Prostate gland (tissue), 2 donors: Measurements from ENCODE around the gene CCDC192. TPM values are rescaled to one million over a fixed set of nuclear protein-coding genes. Genes with fewer than 3 reads are reported as not detected.

Experiments used
- DNase-seq: peaks from one replicate; pipeline ENCODE4 v3.0.0-alpha.2; 2019; ENCODE audit warnings: low spot score
- H3K27ac ChIP-seq, 2 donors: fragments of 200-600 bp; sonication (generic); 2 replicates each; pipeline ENCODE4 v1.5.1; 2017 to 2019
- H3K27me3 ChIP-seq: fragments of 200-600 bp; sonication (generic); replicated peaks from 2 replicates; pipeline ENCODE4 v1.5.1; 2019; ENCODE audit not compliant: insufficient read depth
- H3K36me3 ChIP-seq, 2 donors: fragments of 200-600 bp; sonication (generic); 1 replicate in 1 of 2; 2 replicates in 1 of 2; pipeline versions ENCODE4 v1.5.1 to v1.8.1; 2017 to 2019
- H3K4me1 ChIP-seq: fragments of 200-600 bp; sonication (generic); replicated peaks from 2 replicates; pipeline ENCODE4 v1.5.1; 2019
- H3K4me3 ChIP-seq, 2 donors: fragments of 200-600 bp; sonication (generic); 2 replicates each; pipeline ENCODE4 v1.5.1; 2017 to 2019
- H3K9me3 ChIP-seq: fragments of 200-600 bp; sonication (generic); 2 replicates; pipeline ENCODE4 v1.5.1; 2017
- POLR2A ChIP-seq: fragments of 450-650 bp; IDR thresholded peaks from one replicate; pipeline ENCODE4 v1.6.1; 2016; ENCODE audit warnings: antibody characterized with exemption, mild to moderate bottlenecking
- POLR2AphosphoS5 ChIP-seq: sonication (generic); formaldehyde crosslinking; IDR thresholded peaks from one replicate; pipeline ENCODE4 v1.6.1; 2017; ENCODE audit warnings: antibody characterized with exemption
- WGBS: methylation state at CpG from one replicate; pipeline ENCODE4 v1.1.5; 2018; 5-methylcytosine and 5-hydroxymethylcytosine counted together
- intact Hi-C: fragments of 100-400 bp; cut with DNase I; formaldehyde crosslinking; loops from one replicate; pipeline ENCODE4 v1.14.2; 2022
- total RNA-seq, 2 donors: library from RNA; depleted of rRNA; stranded (reverse); fragments of >200 nt; gene quantifications; one replicate each; pipeline ENCODE4 v1.1.0, GENCODE V29; 2016
- TF ChIP-seq, protein P1 (sequence below), 4 experiments: fragments of 200-600 bp in 2 of 4; fragments of 450-650 bp in 2 of 4; sonication (generic) in 2 of 4; IDR thresholded peaks; 1 replicate in 3 of 4; 2 replicates in 1 of 4; pipeline ENCODE4 v1.5.1; 2016 to 2019; ENCODE audit warnings: antibody characterized with exemption in 4 of 4, mild to moderate bottlenecking in 2 of 4, moderate library complexity in 2 of 4

CCDC192 gene
- total RNA-seq, 2 donors from 2014 or later: not detected

DNA sequence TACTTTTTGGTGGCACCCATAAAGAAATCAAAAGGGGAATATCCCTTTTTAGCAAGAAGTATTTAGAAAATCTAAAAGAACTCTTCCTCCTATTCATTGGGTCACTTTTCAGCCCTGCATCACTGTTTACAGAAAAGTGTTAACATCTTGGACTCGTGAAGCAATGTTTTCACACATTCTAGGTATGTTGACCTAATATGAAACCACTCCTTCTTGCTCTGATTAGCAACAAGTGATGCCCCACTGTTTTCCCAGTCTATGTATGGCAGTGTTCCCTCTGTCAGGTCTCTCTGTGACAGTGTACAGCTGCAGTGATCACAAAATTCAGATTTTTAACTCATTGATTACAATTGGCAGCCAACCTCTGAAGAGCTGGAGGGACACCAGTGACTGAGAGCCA, 232.2 kb downstream of the CCDC192 start:
- no peaks in the 10 kb centered on the region for H3K27me3 ChIP-seq
- no peaks in the 10 kb centered on the region for H3K4me1 ChIP-seq
- H3K27ac ChIP-seq: no peak overlapping the region
- intact Hi-C loops: no loop called here
- no peaks in the 10 kb centered on the region for H3K9me3 ChIP-seq
- H3K36me3 ChIP-seq: no peaks in the 10 kb centered on the region
- WGBS: 69% methylated on average over 1 of the region's 1 CpG
- DNase-seq: no peak
- TF ChIP-seq, protein P1, sequence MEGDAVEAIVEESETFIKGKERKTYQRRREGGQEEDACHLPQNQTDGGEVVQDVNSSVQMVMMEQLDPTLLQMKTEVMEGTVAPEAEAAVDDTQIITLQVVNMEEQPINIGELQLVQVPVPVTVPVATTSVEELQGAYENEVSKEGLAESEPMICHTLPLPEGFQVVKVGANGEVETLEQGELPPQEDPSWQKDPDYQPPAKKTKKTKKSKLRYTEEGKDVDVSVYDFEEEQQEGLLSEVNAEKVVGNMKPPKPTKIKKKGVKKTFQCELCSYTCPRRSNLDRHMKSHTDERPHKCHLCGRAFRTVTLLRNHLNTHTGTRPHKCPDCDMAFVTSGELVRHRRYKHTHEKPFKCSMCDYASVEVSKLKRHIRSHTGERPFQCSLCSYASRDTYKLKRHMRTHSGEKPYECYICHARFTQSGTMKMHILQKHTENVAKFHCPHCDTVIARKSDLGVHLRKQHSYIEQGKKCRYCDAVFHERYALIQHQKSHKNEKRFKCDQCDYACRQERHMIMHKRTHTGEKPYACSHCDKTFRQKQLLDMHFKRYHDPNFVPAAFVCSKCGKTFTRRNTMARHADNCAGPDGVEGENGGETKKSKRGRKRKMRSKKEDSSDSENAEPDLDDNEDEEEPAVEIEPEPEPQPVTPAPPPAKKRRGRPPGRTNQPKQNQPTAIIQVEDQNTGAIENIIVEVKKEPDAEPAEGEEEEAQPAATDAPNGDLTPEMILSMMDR (IDR thresholded peaks at IDR 0.05): no peak
- H3K4me3 ChIP-seq: no peak overlapping the region

DNA sequence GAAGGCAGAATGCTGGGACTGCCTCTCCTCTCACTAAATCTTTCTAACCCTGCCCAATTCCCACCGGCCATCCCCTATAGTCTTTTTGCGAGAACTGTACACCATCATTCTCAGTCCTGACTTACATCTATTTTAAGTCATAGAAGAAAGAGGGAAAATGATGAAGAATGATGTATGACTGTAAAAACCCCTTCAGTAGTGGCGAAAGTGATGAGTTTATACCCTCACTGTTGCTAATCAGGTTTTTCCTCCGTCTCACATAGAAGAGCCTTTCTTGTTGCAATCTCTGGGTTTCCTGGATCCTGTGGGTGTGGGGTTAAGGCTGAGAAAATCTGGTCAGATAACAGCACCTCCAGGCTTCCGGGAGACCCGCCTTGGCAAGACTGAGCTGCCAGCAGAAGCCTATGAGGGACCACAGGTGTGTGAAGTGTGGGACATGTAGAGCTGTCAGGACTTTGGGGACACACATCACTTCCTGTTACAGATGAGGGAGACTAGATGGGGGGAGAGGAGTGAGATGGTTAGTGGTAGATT, 233.3 kb downstream of the CCDC192 start:
- no peaks in the 10 kb centered on the region for H3K9me3 ChIP-seq
- H3K36me3 ChIP-seq: no peaks in the 10 kb centered on the region
- no peak overlapping the region for H3K27ac ChIP-seq
- DNase-seq: no peak
- TF ChIP-seq, protein P1 (IDR thresholded peaks at IDR 0.05): no peak
- TF ChIP-seq POLR2AphosphoS5 (no peak), POLR2A (no peak)
- no peaks in the 10 kb centered on the region for H3K27me3 ChIP-seq
- H3K4me3 ChIP-seq: no peak overlapping the region
- 80% methylated on average over 6 of the region's 6 CpGs for WGBS
- no peaks in the 10 kb centered on the region for H3K4me1 ChIP-seq
- intact Hi-C loops: no loop called here

DNA sequence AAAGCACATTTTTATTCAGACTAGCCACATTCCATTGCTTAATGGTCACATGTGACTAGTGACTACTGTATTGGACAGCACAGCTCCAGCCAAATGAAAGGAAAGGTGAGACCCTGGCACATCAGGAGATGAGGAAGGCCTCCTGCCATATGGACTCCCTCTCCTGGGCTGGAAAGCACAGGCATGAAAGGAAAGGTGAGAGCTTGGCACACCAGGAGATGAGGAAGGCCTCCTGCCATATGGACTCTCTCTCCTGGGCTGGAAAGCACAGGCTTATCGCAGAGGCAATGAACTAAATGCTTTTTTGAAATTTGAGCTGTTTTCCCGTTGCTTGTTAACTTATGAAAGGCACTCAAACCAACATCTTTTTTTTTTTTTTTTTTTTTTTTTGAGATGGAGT, 235.6 kb downstream of the CCDC192 start:
- 72% methylated on average over 2 of the region's 2 CpGs for WGBS
- TF ChIP-seq POLR2A (no peak), POLR2AphosphoS5 (no peak)
- TF ChIP-seq, protein P1 (IDR thresholded peaks at IDR 0.05): no peak
- H3K27ac ChIP-seq: no peak overlapping the region
- no peak overlapping the region for H3K4me3 ChIP-seq
- intact Hi-C loops: no loop called here
- no peak for DNase-seq
- H3K9me3 ChIP-seq: no peaks in the 10 kb centered on the region
- H3K27me3 ChIP-seq: no peaks in the 10 kb centered on the region
- H3K36me3 ChIP-seq: no peaks in the 10 kb centered on the region
- H3K4me1 ChIP-seq: no peaks in the 10 kb centered on the region

DNA sequence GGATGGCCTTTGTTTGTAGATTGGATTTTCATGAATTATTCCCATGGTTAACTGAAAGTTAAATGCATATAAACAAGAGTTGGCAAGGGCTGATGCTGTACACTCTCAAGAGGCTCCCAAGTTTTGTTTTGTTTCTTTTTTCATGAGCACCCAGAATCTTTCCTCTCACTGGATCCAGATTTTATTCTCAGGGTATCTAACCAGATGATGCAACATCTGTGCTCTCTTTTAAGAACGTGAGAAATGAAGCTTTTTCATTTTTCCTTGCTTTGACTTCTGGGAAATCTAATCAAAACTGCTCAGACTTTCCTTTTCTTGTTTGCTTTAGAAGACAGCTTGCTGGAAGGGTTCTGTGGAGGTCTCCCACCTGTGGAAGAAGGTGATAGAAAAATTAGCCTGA, 237.7 kb downstream of the CCDC192 start:
- no peak for DNase-seq
- Histone ChIP-seq H3K4me3 (no peak overlapping the region), H3K4me1 (no peaks in the 10 kb centered on the region), H3K27ac (no peak overlapping the region), H3K27me3 (no peaks in the 10 kb centered on the region), H3K36me3 (no peaks in the 10 kb centered on the region), H3K9me3 (no peaks in the 10 kb centered on the region)
- 42% methylated on average over 1 of the region's 1 CpG for WGBS
- TF ChIP-seq POLR2A (no peak), POLR2AphosphoS5 (no peak)
- TF ChIP-seq, protein P1 (IDR thresholded peaks at IDR 0.05): no peak
- intact Hi-C loops: no loop called here

DNA sequence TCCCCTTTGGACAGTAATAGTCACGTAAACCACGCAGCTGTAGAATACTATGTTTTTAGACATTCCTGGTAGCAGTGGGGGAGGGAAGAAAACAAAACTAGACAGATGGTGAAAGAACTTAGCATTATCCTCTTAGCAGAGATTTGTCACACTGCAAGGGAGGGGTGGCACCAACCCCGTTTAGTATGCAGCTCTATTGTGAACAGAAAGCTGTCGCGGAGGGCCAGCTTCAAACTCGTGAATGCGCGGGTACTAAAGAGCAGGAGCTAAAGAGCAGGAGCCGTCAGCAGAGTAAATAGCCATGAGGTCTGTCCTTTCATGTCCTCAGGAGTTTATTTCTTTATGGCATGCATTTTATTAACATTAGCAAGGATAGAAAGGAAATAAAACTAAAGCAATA, 238.5 kb downstream of the CCDC192 start:
- intact Hi-C loops: no loop called here
- H3K27ac ChIP-seq: peak overlapping the region in 1 of 2 donors; percentile 45

More for the DNA sequence above, 238.5 kb downstream of the CCDC192 start:
- Histone ChIP-seq H3K36me3 (no peaks in the 10 kb centered on the region), H3K27me3 (no peaks in the 10 kb centered on the region), H3K4me1 (no peaks in the 10 kb centered on the region), H3K4me3 (peak overlapping the region in 1 of 2 donors; percentile 11), H3K9me3 (no peaks in the 10 kb centered on the region)
- 38% methylated on average over 9 of the region's 9 CpGs for WGBS
- TF ChIP-seq POLR2AphosphoS5: no peak
- no peak for TF ChIP-seq POLR2A
- TF ChIP-seq, protein P1 (IDR thresholded peaks at IDR 0.05): no peak
- peak; percentile 17 for DNase-seq
